ENCODE measurements around the gene BCR. TPM values are rescaled to one million over a fixed set of nuclear protein-coding genes. Genes with fewer than 3 reads are reported as not detected.
A peak's percentile ranks its signal among the peaks of the same experiment; 100 is the strongest.

Gene BCR
- total and polyA plus RNA-seq, 2 of the 4 experiments (the other 2 are of a cell fraction) = 28.9 to 44.6 TPM

GRCh38 chr22:23193882-23194281 lies 13.6 kb downstream of the BCR start:
- H3K27ac ChIP-seq (ENCODE audit: insufficient read depth, low read length) = no peak overlapping the region
- no peak overlapping the region for H3K18ac ChIP-seq (ENCODE audit: low read depth, low read length)
- H3K9me3 ChIP-seq (ENCODE audit: control insufficient read depth, insufficient read depth, low read length) = no peaks in the 10 kb centered on the region
- no peak overlapping the region for H4K5ac ChIP-seq (ENCODE audit: low read depth, low read length)
- H2BK5ac ChIP-seq (ENCODE audit: low read depth, low read length, poor library complexity, severe bottlenecking) = no peak overlapping the region
- H4K20me1 ChIP-seq (ENCODE audit: insufficient read depth, low read length) = peaks cover 52% of the 10 kb centered on the region
- no peak overlapping the region for H3K9ac ChIP-seq (ENCODE audit: low read depth, low read length)
- H3K14ac ChIP-seq (replicated peaks; ENCODE audit: low read depth, low read length) = no peak overlapping the region
- no peak overlapping the region for H2BK120ac ChIP-seq (ENCODE audit: low read depth, low read length)
- peaks cover 28 to 83% of the 10 kb centered on the region in 2 experiments for H3K79me1 ChIP-seq (ENCODE audit: low read depth in 1 of 2, low read length in 2 of 2)
- 72% methylated on average over 3 of the region's 5 CpGs; no CpG with 5 or more reads in 1 of the 2 experiments for whole genome bisulfite sequencing, 2 experiments (ENCODE audit: extremely low coverage in 2 of 2, insufficient read length in 1 of 2)
- no peak overlapping the region for H2AK5ac ChIP-seq (ENCODE audit: low read depth, low read length)
- dilution Hi-C loops (cut with HindIII; ENCODE audit: low sequenced_read_pairs, unreplicated experiment) = no loop called here
- no peak overlapping the region for H3K4me2 ChIP-seq (ENCODE audit: low read depth, low read length)
- ATAC-seq (ENCODE audit: low read depth) (peak; percentile 81), DNase-seq (peak; percentile 27)
- H3K36me3 ChIP-seq (ENCODE audit: control insufficient read depth, insufficient read depth, low read length) = no peaks in the 10 kb centered on the region
- H2BK15ac ChIP-seq (ENCODE audit: low read depth, low read length) = no peak overlapping the region
- in situ Hi-C loops (cut with MboI; ENCODE audit: low sequenced_read_pairs) = loop anchor here (5.0 kb wide), 1 partner anchor 48 kb away; no protein-coding TSS in a partner anchor
- intact Hi-C loops (cut with micrococcal nuclease) = no loop called here
- H3K9me1 ChIP-seq (ENCODE audit: insufficient read depth, low read length) = peaks cover 15% of the 10 kb centered on the region; the same call in 1 of the 2 replicates
- BruUV-seq (replicated peaks) = no TSS peak
- no peak overlapping the region for H2BK20ac ChIP-seq (ENCODE audit: low read depth, low read length)
- CTCF ChIA-PET = interaction anchor here (1.2 kb wide), 1 partner anchor 88 kb away, joined by 4 read pairs; no protein-coding TSS in a partner anchor
- H2AK9ac ChIP-seq (replicated peaks; ENCODE audit: low read depth, low read length, poor library complexity) = no peak overlapping the region
- H3K4me3 ChIP-seq (ENCODE audit: insufficient read depth, low read depth, low read length) = no peak overlapping the region
- H2AFZ ChIP-seq (replicated peaks; ENCODE audit: low read length, poor library complexity) = no peak overlapping the region
- H3K56ac ChIP-seq (ENCODE audit: extremely low read depth, insufficient read depth, low read length) = no peak overlapping the region
- no peak overlapping the region for H3K4ac ChIP-seq (ENCODE audit: low read depth, low read length)
- H4K91ac ChIP-seq (ENCODE audit: insufficient read depth, low read depth, low read length) = no peak overlapping the region
- H3K4me1 ChIP-seq (ENCODE audit: control insufficient read depth, insufficient read depth, low read length) = peaks cover 6% of the 10 kb centered on the region
- TF ChIP-seq BHLHE40 (IDR thresholded peaks at IDR 0.05; ENCODE audit: low read depth, low read length) = no peak
- no peak for TF ChIP-seq POLR2A (IDR thresholded peaks at IDR 0.05; ENCODE audit: low read depth, low read length)
- H3K23ac ChIP-seq (ENCODE audit: low read depth, low read length) = no peak overlapping the region
- H4K8ac ChIP-seq (ENCODE audit: low read depth in 2 of 2, low read length in 2 of 2) = no peak overlapping the region
- POLR2A ChIA-PET (ENCODE audit: unreplicated experiment) = interaction anchor here (0.7 kb wide), 1 partner anchor 42 kb away, joined by 7 read pairs; no protein-coding TSS in a partner anchor
- H3K27me3 ChIP-seq (ENCODE audit: control insufficient read depth, insufficient read depth, low read length) = no peaks in the 10 kb centered on the region

Measured in IMR-90 (cell line).